SHP77 (cell line): ENCODE data around the gene HAL.

Experiments
- DNase-seq, 2 experiments: peaks; one replicate each; lab custom pipeline; 2025; lab: John Stamatoyannopoulos, UW

The HAL gene, protein sequence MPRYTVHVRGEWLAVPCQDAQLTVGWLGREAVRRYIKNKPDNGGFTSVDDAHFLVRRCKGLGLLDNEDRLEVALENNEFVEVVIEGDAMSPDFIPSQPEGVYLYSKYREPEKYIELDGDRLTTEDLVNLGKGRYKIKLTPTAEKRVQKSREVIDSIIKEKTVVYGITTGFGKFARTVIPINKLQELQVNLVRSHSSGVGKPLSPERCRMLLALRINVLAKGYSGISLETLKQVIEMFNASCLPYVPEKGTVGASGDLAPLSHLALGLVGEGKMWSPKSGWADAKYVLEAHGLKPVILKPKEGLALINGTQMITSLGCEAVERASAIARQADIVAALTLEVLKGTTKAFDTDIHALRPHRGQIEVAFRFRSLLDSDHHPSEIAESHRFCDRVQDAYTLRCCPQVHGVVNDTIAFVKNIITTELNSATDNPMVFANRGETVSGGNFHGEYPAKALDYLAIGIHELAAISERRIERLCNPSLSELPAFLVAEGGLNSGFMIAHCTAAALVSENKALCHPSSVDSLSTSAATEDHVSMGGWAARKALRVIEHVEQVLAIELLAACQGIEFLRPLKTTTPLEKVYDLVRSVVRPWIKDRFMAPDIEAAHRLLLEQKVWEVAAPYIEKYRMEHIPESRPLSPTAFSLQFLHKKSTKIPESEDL

DNA sequence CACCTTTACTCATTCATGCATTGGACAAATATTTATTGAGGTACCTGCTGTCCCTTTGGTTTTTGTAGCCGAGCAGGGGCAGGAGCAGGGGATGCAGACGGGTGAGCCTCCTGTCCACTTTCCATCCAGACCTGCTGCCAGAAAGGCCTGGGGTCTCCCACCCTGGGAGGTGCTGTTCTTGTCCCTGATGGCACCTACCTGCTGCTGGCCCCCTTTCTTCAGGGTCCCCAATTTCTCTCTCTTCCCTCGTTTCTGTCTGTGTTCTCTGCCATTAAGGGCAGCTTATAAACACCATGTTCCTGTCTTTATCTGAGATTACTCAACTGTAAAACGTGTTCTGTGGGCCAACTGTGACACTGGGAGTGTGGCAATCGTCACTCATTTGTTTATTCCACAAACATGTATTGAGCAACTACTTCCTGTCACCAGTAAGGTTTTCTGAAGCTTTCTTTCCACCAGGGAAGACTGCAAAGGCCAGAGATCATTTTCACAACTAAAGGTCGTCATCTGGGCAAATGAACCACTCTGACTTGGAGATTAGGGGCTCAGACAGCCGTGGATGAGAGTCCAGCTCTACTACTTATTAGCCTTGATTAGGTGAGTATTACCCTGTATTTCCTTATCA is at the start of gene HAL:
HAL (minus strand) TSS at position 311 of the 625 bp plus-strand sequence. CDS start 434 bp downstream, outside the sequence.
- no peak for DNase-seq

DNA sequence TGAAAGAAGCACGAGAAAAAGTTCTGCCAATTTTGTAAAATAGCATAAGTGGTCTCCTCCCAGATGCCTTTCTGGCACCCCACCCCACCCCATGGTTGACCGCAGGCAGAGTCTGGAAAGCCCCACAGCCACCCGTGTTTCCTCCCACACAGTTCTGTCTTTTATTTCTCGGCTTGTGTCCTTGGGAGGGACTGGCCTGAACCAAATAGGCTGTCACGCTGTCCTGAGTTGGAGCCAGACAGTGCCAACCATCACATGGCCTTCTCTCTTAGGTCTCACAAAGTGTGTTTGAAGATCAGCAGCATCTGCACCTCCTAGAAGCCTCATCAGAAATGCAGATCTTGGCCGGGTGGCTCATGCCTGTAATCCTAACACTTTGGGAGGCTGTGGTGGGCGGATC is 49.4 kb upstream of the HAL start:
- DNase-seq = no peak

DNA sequence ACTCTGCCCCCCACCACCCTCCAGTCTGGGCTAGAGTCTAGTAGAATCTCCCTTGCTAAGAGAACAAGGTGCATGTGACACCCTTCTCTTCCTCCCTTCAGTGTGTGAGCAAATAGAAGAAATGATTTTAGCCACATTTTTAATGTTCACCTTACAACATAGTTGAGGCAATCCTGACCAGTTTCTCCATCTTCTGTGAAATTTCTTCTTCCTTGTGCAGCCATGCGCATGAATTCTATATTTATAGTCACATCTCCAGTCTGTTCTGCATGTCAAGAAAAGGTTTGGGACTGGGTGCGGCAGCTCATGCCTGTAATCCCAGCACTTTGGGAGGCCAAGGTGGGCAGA is 48.8 kb upstream of the HAL start:
- no peak for DNase-seq

DNA sequence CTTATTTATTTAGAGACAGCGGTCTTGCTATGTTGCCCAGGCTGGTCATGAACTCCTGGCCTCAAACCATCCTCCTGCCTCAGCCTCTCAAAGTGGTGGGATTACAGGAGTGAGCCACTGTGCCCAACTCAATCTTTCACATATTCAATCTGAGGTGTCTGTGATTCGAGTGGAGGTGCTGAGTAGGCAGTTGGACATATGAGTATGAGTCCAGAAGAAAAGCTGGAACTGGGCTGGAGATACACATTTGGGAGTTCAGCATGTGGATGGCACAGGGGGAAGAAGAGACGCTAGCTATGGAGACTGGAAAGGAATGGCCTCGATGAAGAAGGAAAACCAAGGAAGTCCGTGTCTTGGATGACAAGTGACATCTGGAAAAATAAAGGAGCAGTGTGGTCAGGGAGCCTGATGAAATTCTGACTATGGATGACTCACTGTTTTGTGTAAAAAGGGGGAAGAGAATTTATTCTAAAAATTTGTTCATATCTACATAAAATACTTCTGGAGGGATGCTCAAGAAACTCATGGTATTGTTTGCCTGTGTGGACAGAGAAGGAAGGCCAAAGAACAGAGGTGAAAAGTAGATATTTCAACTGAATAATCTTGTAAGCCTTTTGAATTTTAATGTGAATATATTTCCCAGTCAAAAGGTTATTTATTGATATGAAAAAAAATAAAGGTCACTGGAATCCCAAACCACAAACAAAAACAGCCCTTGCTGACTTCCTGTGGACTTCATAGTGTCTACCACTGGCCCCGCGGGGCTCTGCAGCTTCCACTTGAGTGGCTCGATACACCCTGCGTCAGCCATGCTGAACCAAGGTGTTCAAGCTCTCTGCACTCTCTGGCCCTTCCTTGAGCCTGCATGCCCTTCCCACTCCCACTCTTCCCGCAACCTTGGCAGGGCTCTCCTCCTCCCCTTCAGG is 48.1 kb upstream of the HAL start:
- DNase-seq = no peak

DNA sequence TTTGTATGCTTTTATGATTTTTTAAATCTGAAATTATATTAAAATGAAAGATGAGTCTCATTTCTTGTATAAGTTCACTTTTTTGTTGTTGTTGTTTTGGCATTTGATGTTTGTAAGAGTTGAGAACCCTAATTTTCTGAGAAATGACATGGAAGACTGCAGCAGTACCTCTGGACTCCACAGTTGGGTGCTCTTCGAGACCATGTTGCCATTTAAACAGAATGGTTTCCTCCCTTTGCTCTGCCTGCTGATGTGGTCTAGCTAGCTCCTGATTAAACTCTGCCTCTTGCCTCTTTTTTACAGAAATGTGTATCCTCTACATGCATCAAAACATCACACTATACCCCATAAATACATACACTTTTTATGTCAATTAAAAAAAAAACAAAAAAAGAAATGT is 45.0 kb upstream of the HAL start:
- no peak for DNase-seq

DNA sequence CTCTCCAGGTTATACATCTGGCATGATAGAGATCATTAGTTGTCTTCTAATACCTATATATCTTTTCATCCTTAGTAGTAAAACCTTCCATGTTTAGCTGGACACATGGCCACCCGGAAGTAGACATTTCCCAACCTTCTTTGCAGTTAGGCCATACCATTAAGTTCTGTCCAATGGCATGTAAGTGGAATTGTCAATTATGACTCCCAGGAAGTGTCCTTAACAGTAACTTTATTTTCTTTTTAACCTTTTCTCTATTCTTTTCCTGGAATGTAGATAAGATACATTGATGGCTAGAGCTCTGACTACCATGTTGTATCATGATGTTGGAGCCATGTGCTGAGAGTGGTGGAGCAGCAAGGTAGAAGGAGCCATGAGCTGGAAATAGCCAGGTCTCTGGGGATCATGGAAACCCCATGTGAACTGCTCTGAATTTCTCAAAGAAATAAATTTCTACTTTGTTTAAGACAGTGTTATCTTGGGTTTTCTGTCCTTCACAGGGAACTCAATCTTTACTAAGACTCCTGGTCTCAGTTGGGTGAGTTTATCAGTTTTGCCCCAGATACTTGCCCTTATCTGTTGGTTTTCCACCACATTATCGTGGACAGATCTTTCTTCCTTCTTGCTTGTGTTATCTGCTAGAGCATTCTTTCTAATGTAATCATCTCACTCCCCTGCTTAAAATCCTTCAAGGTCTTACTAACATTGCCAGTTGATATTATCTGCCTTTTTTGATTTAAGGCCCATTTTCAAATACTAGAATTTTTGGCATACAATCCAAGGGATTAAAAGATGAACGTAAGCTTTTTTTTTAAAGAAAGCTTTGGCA is 44.4 kb upstream of the HAL start:
- no peak for DNase-seq

DNA sequence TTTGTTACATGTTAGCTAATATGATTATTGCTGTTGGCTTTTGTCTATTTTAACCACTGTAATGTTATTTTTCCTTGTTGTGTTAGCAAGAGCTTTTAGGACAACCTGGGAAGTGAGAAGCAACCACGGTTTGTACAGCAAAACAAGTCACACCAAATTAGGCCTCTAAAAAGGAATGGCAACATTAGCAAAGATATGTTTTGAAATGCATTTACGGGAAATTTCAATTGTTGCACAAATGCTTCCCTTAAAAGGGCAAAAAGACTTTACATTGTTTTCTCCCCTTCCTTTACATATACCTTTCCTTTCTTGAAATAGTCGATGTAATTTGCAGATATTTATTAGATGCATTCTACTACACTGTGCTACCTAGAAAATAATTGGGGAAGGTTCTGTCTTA is 43.4 kb upstream of the HAL start:
- no peak for DNase-seq

DNA sequence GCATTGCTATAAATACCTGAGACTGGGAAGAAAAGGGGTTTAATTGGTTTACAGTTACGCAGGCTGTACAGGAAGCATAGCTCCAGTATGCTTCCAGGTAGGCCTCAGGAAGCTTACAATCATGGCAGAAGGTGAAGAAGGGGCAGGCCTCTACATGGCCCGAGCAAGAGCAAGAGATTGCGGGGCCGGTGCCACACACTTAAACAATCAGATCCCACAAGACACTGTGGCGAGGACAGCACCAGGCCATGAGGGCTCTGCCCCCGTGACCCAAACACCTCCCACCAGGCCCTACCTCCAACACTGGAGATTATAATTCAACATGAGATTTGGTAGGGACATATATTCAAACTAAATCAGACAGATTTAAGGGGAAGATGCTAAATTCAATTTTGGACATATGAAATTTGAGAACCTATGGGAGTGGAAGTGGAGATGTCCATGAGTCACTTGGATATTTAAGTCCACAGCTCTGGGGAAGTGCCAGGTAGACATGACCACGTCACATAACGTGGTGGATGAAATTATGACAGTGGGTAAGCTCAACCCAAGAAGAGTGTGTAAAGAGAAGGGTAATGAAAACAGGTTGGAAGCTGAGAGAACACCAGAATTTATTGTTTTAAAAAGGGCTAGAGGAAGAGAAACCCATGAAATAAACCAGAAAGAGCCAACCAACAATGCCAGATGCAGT is 40.8 kb upstream of the HAL start:
- DNase-seq = no peak

DNA sequence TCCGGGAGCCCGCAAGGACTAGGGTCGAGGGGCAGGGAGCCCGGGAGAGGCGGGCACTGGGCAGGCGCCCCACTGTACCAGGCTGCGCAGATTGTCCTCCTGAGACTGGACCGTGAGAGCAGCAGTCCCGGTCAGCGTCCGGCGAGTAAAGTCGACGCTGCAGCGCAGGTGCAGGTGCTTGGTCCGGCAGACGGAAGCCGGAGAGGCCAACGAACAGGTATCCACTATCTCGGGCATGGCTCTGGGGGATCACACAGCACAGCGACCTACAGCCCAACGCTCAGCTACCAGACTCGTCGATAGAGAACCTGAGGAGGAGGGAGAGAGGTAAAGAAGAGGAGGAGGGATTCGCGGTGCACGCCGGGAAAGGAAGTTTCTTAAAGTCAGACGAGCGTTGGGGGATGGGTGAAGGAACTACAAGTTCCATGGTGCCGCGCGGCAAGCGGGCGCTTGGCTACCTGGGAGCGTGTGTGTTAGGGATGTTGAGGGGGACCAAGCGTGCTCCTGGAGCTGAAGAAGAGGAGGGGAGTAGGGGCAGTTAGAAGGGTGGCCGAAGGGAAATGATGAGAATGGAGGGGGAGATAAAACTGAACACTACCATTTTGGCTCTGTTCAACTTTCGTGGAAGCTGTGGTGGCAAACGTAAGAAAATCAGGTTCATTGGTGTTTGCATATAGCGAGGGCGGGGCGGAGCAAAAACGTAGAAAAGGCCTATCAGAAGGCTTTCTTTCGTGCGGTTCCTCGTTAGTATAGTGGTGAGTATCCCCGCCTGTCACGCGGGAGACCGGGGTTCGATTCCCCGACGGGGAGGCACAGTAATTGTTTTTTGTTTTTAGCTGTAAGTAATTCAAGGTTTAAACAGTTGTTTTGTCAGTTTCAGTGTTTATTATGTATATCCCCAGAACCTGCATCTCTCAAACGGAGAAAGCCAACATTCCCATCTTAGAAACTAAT is 39.4 kb upstream of the HAL start, which contains the start of gene LTA4H:
LTA4H (minus strand) TSS at position 305 of the 954 bp plus-strand sequence; CDS start at position 237, 68 bp downstream.
- DNase-seq = peak; percentile 98 to 99

DNA sequence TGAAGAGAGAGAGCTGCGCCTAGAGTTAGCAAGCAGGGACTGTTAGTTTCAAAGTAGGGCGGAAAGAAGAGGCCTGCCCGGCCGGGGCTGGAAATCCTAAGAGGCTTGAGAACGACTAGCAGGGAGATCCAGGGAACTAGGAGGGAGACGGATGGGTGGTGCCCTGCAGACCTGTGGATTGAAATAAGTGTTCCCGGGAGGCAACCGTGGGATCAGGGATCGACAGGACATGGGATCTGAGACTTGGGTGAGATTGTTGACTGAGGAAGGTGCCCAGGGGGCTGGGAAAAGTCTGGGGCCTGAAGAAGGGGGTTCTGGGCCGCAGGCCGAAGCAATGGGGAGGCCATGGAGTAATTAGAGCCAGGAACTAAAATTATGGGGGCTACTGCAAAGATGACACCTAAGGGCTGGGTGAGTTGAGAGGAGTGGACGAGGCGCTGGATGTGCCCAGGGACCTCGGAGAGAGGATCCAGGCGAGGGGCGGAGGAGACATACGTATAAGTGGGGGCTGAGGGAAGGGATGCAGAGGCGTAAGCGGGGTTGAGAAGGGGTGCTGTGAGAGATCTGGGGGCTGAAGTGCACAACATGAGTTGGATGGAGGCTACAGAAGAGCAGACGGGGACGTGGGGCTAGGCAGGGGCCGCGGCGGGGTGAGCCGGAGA is 38.6 kb upstream of the HAL start:
- no peak for DNase-seq

DNA sequence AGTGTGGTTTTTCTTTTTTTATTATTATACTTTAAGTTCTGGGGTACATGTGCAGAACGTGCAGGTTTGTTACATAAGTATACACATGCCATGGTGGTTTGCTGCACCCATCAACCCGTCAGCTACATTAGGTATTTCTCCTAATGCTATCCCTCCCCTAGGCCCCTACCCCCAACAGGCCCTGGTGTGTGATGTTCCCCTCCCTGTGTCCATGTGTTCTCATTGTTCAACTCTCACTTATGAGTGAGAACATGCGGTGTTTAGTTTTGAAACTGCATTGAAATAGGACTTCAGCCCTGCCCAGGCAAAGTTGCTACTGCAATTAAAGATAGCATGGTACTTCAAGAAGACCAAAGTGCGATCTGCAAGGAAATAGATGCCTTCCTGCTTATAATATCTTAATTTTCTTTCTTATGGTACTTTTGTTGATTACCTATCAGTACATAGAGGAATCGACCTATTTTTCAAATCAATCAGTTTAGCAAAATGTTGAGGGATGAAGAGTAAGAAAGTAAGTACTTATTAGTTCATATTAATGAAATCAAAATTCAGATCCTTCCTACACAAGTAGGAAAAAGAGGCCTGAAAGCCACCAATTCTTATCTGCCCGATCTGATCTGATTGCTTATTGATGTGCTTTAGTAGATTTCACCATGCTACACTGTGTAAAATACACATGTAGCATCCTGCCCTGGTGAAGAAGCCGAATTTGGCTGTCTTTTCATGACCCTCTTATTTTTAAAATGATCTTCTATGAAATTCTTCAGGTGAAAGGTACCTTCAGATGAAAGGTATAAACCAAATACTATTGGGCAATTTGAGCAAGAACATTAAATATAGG is 37.6 kb upstream of the HAL start:
- no peak for DNase-seq

DNA sequence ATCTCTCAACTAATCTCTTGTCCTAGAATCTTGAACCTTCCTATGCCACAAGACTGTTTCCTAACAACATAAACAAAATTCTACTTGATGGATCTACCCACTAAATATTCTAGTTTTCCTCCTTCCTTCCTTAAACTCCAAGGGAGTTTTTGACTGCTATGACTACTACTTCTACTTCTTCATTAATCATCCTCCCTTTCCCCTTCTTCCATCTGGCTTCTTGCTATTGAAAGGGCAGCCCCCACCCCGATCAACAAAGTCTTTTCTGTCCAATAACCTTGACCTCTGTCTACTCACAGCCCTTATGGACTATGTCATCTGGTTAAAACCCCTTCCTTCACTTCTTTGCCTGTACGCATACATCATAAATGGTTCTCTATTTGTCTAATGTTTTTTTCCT is 33.7 kb upstream of the HAL start:
- no peak for DNase-seq

DNA sequence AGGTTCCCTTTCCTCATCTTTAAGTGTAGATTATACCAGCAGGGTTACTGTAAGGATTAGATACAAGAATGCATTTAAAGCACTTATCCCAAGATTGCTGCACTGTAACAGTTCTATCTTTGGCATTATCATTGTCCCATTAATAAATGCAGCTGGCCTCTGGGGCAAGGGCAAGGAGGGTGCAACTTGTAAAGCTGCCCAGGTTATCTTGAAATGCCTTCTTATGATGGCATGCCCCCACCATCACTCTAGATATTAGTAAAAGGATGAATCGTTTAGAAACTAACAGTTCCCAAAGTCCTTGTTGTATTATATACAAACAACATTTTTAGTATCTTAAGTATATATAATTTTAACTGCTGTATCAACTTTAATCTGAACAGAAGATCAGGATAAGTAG is 32.4 kb upstream of the HAL start:
- no peak for DNase-seq

DNA sequence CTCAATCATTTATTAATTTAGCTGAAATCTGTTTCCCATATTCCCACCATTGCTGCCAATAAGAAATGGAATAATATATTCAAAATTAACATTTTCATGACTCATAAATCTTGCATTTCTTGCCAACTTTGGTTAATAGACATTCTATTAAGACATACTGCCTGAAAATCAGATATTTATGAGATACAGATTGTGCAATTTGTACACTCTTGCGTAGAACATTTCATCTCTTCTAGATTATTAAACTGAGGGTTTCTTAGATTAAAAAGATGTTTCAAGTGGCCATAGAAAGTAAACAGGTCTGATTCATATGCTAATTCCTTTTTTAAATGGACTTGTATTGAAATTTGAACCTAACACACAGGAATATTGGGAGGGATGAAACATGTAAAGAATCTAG is 30.2 kb upstream of the HAL start:
- no peak for DNase-seq

DNA sequence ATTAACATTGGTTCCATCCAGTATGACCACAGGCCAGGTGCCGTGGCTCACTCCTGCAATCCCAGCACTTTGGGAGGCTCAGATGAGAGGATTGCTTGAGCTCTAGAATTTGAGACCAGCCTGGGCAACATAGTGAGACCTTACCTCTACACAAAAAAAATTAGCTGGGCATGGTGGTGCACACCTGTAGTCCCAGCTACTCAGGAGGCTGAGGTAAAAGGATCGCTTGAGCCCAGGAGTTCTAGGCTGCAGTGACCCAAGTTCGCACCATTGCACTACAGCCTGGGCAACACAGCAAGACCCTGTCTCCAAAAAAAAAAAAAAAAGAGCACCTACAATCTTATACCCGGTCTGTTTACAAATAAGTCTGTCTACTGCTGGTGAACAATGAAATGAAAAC is 29.4 kb upstream of the HAL start:
- no peak for DNase-seq

DNA sequence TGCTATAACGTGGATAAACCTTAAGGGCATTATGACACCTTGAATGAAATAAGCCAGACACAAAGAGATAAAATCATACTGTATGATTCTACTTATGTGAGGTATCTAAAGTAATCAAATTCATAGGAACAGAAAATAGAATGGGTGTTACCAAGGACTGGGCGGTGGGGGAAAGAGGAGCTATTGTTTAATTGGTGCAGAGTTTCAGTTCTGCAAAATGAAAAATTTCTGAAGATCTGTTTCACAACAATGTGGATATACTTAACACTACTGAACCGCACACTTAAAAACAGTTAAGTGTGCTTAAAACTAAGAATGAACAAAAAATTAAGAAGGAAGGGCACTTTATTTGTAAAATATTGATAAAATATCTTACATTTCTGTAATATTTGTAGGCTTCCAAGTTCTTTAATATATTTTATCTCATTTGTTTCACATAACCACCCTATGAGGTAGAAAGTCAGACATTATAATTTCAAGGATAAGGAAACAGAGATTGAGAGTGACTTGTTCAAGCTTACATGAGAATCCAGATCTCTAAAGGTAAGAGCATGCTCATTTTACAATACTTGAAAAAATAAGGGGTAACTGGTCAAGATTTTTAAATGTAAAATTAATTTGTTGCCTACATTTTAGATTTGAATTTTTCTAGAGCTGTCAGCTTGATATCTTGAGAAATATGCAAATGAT is 24.3 kb upstream of the HAL start:
- DNase-seq = no peak

DNA sequence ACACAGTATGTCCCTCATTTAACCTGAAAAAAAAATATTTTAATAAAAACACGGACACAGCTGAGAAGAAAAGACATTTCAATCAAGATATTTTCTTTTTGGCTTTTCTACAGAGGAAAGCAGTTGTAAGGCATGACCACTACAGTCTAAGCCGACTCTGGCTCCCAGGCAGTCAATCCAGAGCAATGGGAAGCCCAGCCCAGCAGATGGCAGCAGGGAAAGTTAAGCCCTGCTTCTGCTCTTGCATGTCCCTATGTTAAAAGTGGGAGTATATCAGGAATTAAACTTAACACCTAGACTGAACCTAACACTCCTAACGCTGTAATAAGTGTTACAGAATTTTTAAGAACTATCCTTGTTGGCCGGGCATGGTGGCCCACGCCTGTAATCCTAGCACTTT is 19.5 kb upstream of the HAL start:
- peak in 1 of 2 experiments; percentile 0 for DNase-seq
